ENCODE results near the gene ITGAE. TPM values are rescaled to one million over a fixed set of nuclear protein-coding genes. Genes with fewer than 3 reads are reported as not detected.
A peak's percentile ranks its signal among the peaks of the same experiment; 100 is the strongest.

ITGAE gene
- total RNA-seq, 1 experiment from 2014 or later = 14.7 TPM

GRCh38 chr17:3678095-3678820 lies 122.7 kb downstream of the ITGAE start:
- no peak for DNase-seq
- peaks cover 3% of the 10 kb centered on the region for H3K36me3 Mint-ChIP-seq (ENCODE audit: insufficient read depth, unreplicated experiment)
- H3K4me1 Mint-ChIP-seq (ENCODE audit: low read depth, unreplicated experiment) = no peaks in the 10 kb centered on the region
- H3K27ac Mint-ChIP-seq (ENCODE audit: unreplicated experiment) = no peak overlapping the region
- H3K4me3 Mint-ChIP-seq (ENCODE audit: low read depth, unreplicated experiment) = no peak overlapping the region
- CTCF ChIA-PET = interaction anchor here (0.5 kb wide), 1 partner anchor 175 kb away, joined by 4 read pairs; no protein-coding TSS in a partner anchor
- TF ChIP-seq CTCF (IDR thresholded peaks at IDR 0.05; ENCODE audit: unreplicated experiment) = no peak
- no peaks in the 10 kb centered on the region for H3K27me3 Mint-ChIP-seq (ENCODE audit: unreplicated experiment)
- BruUV-seq (replicated peaks) = no TSS peak
- no peaks in the 10 kb centered on the region for H3K9me3 Mint-ChIP-seq (ENCODE audit: low read depth, unreplicated experiment)
- intact Hi-C loops (cut with micrococcal nuclease; ENCODE audit: unreplicated experiment) = no loop called here

GRCh38 chr17:3675886-3676285 lies 125.1 kb downstream of the ITGAE start:
- no peak for DNase-seq
- no peak overlapping the region for H3K27ac Mint-ChIP-seq (ENCODE audit: unreplicated experiment)

GRCh38 chr17:3672571-3672970 lies 128.4 kb downstream of the ITGAE start:
- Mint-ChIP-seq H3K27ac (ENCODE audit: unreplicated experiment) (no peak overlapping the region), H3K36me3 (ENCODE audit: insufficient read depth, unreplicated experiment) (peaks cover 32% of the 10 kb centered on the region), H3K27me3 (ENCODE audit: unreplicated experiment) (no peaks in the 10 kb centered on the region), H3K4me3 (ENCODE audit: low read depth, unreplicated experiment) (no peak overlapping the region), H3K4me1 (ENCODE audit: low read depth, unreplicated experiment) (no peaks in the 10 kb centered on the region), H3K9me3 (ENCODE audit: low read depth, unreplicated experiment) (no peaks in the 10 kb centered on the region)
- BruUV-seq (replicated peaks) = no TSS peak
- TF ChIP-seq CTCF (IDR thresholded peaks at IDR 0.05; ENCODE audit: unreplicated experiment) = no peak
- intact Hi-C loops (cut with micrococcal nuclease; ENCODE audit: unreplicated experiment) = no loop called here
- CTCF ChIA-PET = no interaction called here
- no peak for DNase-seq

More at GRCh38 chr17:3675886-3676285, 125.1 kb downstream of the ITGAE start:
- Mint-ChIP-seq H3K36me3 (ENCODE audit: insufficient read depth, unreplicated experiment) (peaks cover 8% of the 10 kb centered on the region), H3K9me3 (ENCODE audit: low read depth, unreplicated experiment) (no peaks in the 10 kb centered on the region), H3K4me1 (ENCODE audit: low read depth, unreplicated experiment) (no peaks in the 10 kb centered on the region), H3K27me3 (ENCODE audit: unreplicated experiment) (no peaks in the 10 kb centered on the region), H3K4me3 (ENCODE audit: low read depth, unreplicated experiment) (no peak overlapping the region)
- intact Hi-C loops (cut with micrococcal nuclease; ENCODE audit: unreplicated experiment) = no loop called here
- no TSS peak for BruUV-seq (replicated peaks)
- TF ChIP-seq CTCF (IDR thresholded peaks at IDR 0.05; ENCODE audit: unreplicated experiment) = no peak
- CTCF ChIA-PET = no interaction called here

GRCh38 chr17:3669548-3669947 lies 131.4 kb downstream of the ITGAE start:
- H3K27me3 Mint-ChIP-seq (ENCODE audit: unreplicated experiment) = no peaks in the 10 kb centered on the region
- CTCF ChIA-PET = no interaction called here
- peak overlapping the region; percentile 82 for H3K27ac Mint-ChIP-seq (ENCODE audit: unreplicated experiment)
- no TSS peak for BruUV-seq (replicated peaks)
- no peak for TF ChIP-seq CTCF (IDR thresholded peaks at IDR 0.05; ENCODE audit: unreplicated experiment)
- H3K36me3 Mint-ChIP-seq (ENCODE audit: insufficient read depth, unreplicated experiment) = peaks cover 58% of the 10 kb centered on the region
- no peaks in the 10 kb centered on the region for H3K9me3 Mint-ChIP-seq (ENCODE audit: low read depth, unreplicated experiment)
- intact Hi-C loops (cut with micrococcal nuclease; ENCODE audit: unreplicated experiment) = no loop called here
- peaks cover 10% of the 10 kb centered on the region for H3K4me1 Mint-ChIP-seq (ENCODE audit: low read depth, unreplicated experiment)
- H3K4me3 Mint-ChIP-seq (ENCODE audit: low read depth, unreplicated experiment) = peak overlapping the region; percentile 91
- DNase-seq = no peak
